RCC 7860 (cell line): ENCODE results near the gene JAKMIP2.
A peak's percentile ranks its signal among the peaks of the same experiment; 100 is the strongest.
"Not testable (repeated sequence)": the region's sequence is repeated elsewhere in the genome, so short reads cannot be mapped to it uniquely, and the experiment has no call there.

Experiments
- DNase-seq: peaks from one replicate; pipeline ENCODE4 v3.0.0-alpha.2; 2015; ENCODE audit warnings: low spot score
- FAIRE-seq: peaks from 2 replicates; lab custom pipeline; 2012; peaks lifted over from hg19 to GRCh38; lab: Jason Lieb, UNC

Gene JAKMIP2

GRCh38 chr5:147666419-147666818 lies 116.1 kb downstream of the JAKMIP2 start:
- no peak for DNase-seq
- FAIRE-seq, result no peak

GRCh38 chr5:147661541-147661940 lies 121.0 kb downstream of the JAKMIP2 start:
- FAIRE-seq, result no peak

GRCh38 chr5:147659166-147659929 lies 123.2 kb downstream of the JAKMIP2 start:
- DNase-seq, result no peak
- FAIRE-seq, result no peak

More at GRCh38 chr5:147661541-147661940, 121.0 kb downstream of the JAKMIP2 start:
- DNase-seq, result no peak

- FAIRE-seq, result no peak
- DNase-seq, result no peak
These were observed 124.1 kb downstream of the JAKMIP2 start for GRCh38 chr5:147658293-147658932.

GRCh38 chr5:147648597-147648996 lies 133.9 kb downstream of the JAKMIP2 start:
- DNase-seq (no peak), FAIRE-seq (no peak)

- FAIRE-seq (no peak), DNase-seq (no peak)
These were observed 137.3 kb downstream of the JAKMIP2 start for GRCh38 chr5:147645197-147645596.

- FAIRE-seq, result no peak
- DNase-seq, result no peak
These were observed 138.1 kb downstream of the JAKMIP2 start for GRCh38 chr5:147644460-147644859.

GRCh38 chr5:147643142-147643541 lies 139.4 kb downstream of the JAKMIP2 start:
- FAIRE-seq (no peak), DNase-seq (no peak)

- DNase-seq (no peak), FAIRE-seq (no peak)
These were observed 139.9 kb downstream of the JAKMIP2 start for GRCh38 chr5:147642666-147643065.

- no peak for FAIRE-seq
- DNase-seq, result no peak
These were observed 143.2 kb downstream of the JAKMIP2 start for GRCh38 chr5:147639321-147639720.

GRCh38 chr5:147636729-147636984 lies 145.9 kb downstream of the JAKMIP2 start:
- DNase-seq (no peak), FAIRE-seq (no peak)

GRCh38 chr5:147635882-147636728 lies 146.4 kb downstream of the JAKMIP2 start:
- FAIRE-seq, result no peak

GRCh38 chr5:147635439-147635838 lies 147.1 kb downstream of the JAKMIP2 start:
- DNase-seq, FAIRE-seq: not testable (repeated sequence)

More at GRCh38 chr5:147635882-147636728, 146.4 kb downstream of the JAKMIP2 start:
- DNase-seq, result no peak

- DNase-seq (no peak), FAIRE-seq (no peak)
These were observed 149.4 kb downstream of the JAKMIP2 start for GRCh38 chr5:147633173-147633572.

- DNase-seq, result no peak
- FAIRE-seq, result no peak
These were observed 151.0 kb downstream of the JAKMIP2 start for GRCh38 chr5:147631428-147632003.

GRCh38 chr5:147629196-147629595 lies 153.3 kb downstream of the JAKMIP2 start:
- FAIRE-seq (no peak), DNase-seq (no peak)

- DNase-seq, result peak; percentile 42
- FAIRE-seq, result peak; percentile 48
These were observed 154.3 kb downstream of the JAKMIP2 start for GRCh38 chr5:147628058-147628895.

- no peak for DNase-seq
- FAIRE-seq, result no peak
These were observed 156.1 kb downstream of the JAKMIP2 start for GRCh38 chr5:147626464-147626863.

GRCh38 chr5:147621016-147621415 lies 161.5 kb downstream of the JAKMIP2 start:
- FAIRE-seq, result no peak
- no peak for DNase-seq

- DNase-seq (no peak), FAIRE-seq (no peak)
These were observed 163.1 kb downstream of the JAKMIP2 start for GRCh38 chr5:147619281-147619878.
